H9 (cell line): Measurements from ENCODE around the gene HTRA3. TPM values are rescaled to one million over a fixed set of nuclear protein-coding genes. Genes with fewer than 3 reads are reported as not detected.

Source experiments
- DNase-seq: peaks from one replicate; pipeline ENCODE4 v3.0.0-alpha.2; 2017
- H2AFZ ChIP-seq: one replicate; pipeline ENCODE4 v1.6.1; 2013; ENCODE audit warnings: mild to moderate bottlenecking, low read length, control low read depth, moderate library complexity
- H2AK5ac ChIP-seq: 2 replicates; pipeline ENCODE4 v1.6.1; 2013; ENCODE audit warnings: low read length, control low read depth, mixed read lengths; ENCODE audit not compliant: insufficient read length
- H2BK120ac ChIP-seq: one replicate; pipeline ENCODE4 v1.6.1; 2013; ENCODE audit warnings: low read depth, mild to moderate bottlenecking, low read length, control low read depth, inconsistent platforms; ENCODE audit not compliant: poor library complexity, severe bottlenecking
- H2BK12ac ChIP-seq: 2 replicates; pipeline ENCODE4 v1.6.1; 2013; ENCODE audit warnings: low read length, control low read depth, mixed read lengths, low read depth; ENCODE audit not compliant: insufficient read length
- H2BK15ac ChIP-seq: 2 replicates; pipeline ENCODE4 v1.6.1; 2013; ENCODE audit warnings: low read depth, low read length, control low read depth
- H2BK20ac ChIP-seq: one replicate; pipeline ENCODE4 v1.6.1; 2013; ENCODE audit warnings: low read depth, mild to moderate bottlenecking, low read length, control low read depth, inconsistent platforms; ENCODE audit not compliant: poor library complexity, severe bottlenecking
- H2BK5ac ChIP-seq: 2 replicates; pipeline ENCODE4 v1.6.1; 2013; ENCODE audit warnings: low read length, control low read depth, mixed read lengths; ENCODE audit not compliant: insufficient read length
- H3K14ac ChIP-seq: 2 replicates; pipeline ENCODE4 v1.6.1; 2013; ENCODE audit warnings: low read length, control low read depth; ENCODE audit not compliant: insufficient read depth
- H3K18ac ChIP-seq: 2 replicates; pipeline ENCODE4 v1.6.1; 2013; ENCODE audit warnings: low read depth, mild to moderate bottlenecking, mixed read lengths, low read length, control low read depth; ENCODE audit not compliant: insufficient read length
- H3K23ac ChIP-seq: 2 replicates; pipeline ENCODE4 v1.6.1; 2013; ENCODE audit warnings: low read length, control low read depth, mixed read lengths, low read depth; ENCODE audit not compliant: insufficient read length
- H3K23me2 ChIP-seq: 2 replicates; pipeline ENCODE4 v1.6.1; 2013; ENCODE audit warnings: low read depth, mild to moderate bottlenecking, mixed read lengths, low read length, control low read depth; ENCODE audit not compliant: insufficient read length, poor library complexity, severe bottlenecking
- H3K27ac ChIP-seq: 2 replicates; pipeline ENCODE4 v1.5.1; 2013; ENCODE audit warnings: low read length, control low read depth, mixed read lengths, low read depth; ENCODE audit not compliant: insufficient read length
- H3K27me3 ChIP-seq: 2 replicates; pipeline ENCODE4 v1.6.1; 2013; ENCODE audit warnings: low read length, control low read depth, inconsistent platforms; ENCODE audit not compliant: insufficient read depth
- H3K4ac ChIP-seq: 2 replicates; pipeline ENCODE4 v1.6.1; 2013; ENCODE audit warnings: low read depth, mild to moderate bottlenecking, control low read depth, inconsistent platforms, low read length, moderate library complexity
- H3K4me1 ChIP-seq: 2 replicates; pipeline ENCODE4 v1.6.1; 2013; ENCODE audit warnings: low read length, control low read depth, inconsistent platforms; ENCODE audit not compliant: insufficient read depth
- H3K4me2 ChIP-seq: 2 replicates; pipeline ENCODE4 v1.6.1; 2013; ENCODE audit warnings: low read length, control low read depth, mixed read lengths; ENCODE audit not compliant: insufficient read length, insufficient read depth
- H3K56ac ChIP-seq: 2 replicates; pipeline ENCODE4 v1.6.1; 2013; ENCODE audit warnings: low read depth, mild to moderate bottlenecking, mixed read lengths, low read length, control low read depth; ENCODE audit not compliant: insufficient read length
- H3K79me1 ChIP-seq: 2 replicates; pipeline ENCODE4 v1.6.1; 2013; ENCODE audit warnings: low read depth, mild to moderate bottlenecking, moderate library complexity, low read length, control low read depth, inconsistent platforms; ENCODE audit not compliant: insufficient read depth, poor library complexity, severe bottlenecking
- H3K79me2 ChIP-seq: 2 replicates; pipeline ENCODE4 v1.6.1; 2013; ENCODE audit warnings: low read length, control low read depth, inconsistent platforms; ENCODE audit not compliant: insufficient read depth
- H3K9ac ChIP-seq: 2 replicates; pipeline ENCODE4 v1.6.1; 2013; ENCODE audit warnings: low read length, control low read depth, mixed read lengths; ENCODE audit not compliant: insufficient read length; ENCODE audit errors: extremely low read depth
- H3K9me3 ChIP-seq: one replicate; pipeline ENCODE4 v1.6.1; 2013; ENCODE audit warnings: low read depth, low read length, inconsistent platforms; ENCODE audit not compliant: control insufficient read depth
- H3T11ph ChIP-seq: one replicate; pipeline ENCODE4 v1.6.1; 2013; ENCODE audit warnings: mild to moderate bottlenecking, low read length, control low read depth, inconsistent platforms
- H4K20me1 ChIP-seq: one replicate; pipeline ENCODE4 v1.6.1; 2013; ENCODE audit not compliant: control insufficient read depth, insufficient read length, insufficient read depth
- H4K5ac ChIP-seq: 2 replicates; pipeline ENCODE4 v1.6.1; 2013; ENCODE audit warnings: low read depth, mild to moderate bottlenecking, mixed read lengths, low read length, control low read depth; ENCODE audit not compliant: insufficient read length
- H4K8ac ChIP-seq: replicated peaks from 2 replicates; pipeline ENCODE4 v1.6.1; 2013; ENCODE audit warnings: low read length, control low read depth, mixed read lengths, low read depth; ENCODE audit not compliant: insufficient read length
- H4K91ac ChIP-seq: 2 replicates; pipeline ENCODE4 v1.6.1; 2013; ENCODE audit warnings: low read depth, mild to moderate bottlenecking, moderate library complexity, mixed read lengths, low read length, control low read depth; ENCODE audit not compliant: insufficient read length
- H3K27ac Mint-ChIP-seq, 3 experiments: 2 replicates in 2 of 3; 3 replicates in 1 of 3; pipeline ENCODE4 v1.8.0; 2020 to 2021; ENCODE audit warnings: mixed read lengths in 3 of 3, mild to moderate bottlenecking in 1 of 3, moderate library complexity in 1 of 3
- H3K27me3 Mint-ChIP-seq: 2 replicates; pipeline ENCODE4 v1.8.0; 2021; ENCODE audit warnings: low read depth, mild to moderate bottlenecking, moderate library complexity, mixed read lengths
- H3K36me3 Mint-ChIP-seq, 3 experiments: 2 replicates in 2 of 3; 3 replicates in 1 of 3; pipeline ENCODE4 v1.8.0; 2020 to 2021; ENCODE audit warnings: low read depth in 3 of 3, mixed read lengths in 3 of 3; ENCODE audit not compliant: insufficient read depth in 1 of 3
- H3K4me1 Mint-ChIP-seq, 2 experiments: 2 replicates each; pipeline ENCODE4 v1.8.0; 2020; ENCODE audit warnings: mixed read lengths in 2 of 2
- H3K4me3 Mint-ChIP-seq, 2 experiments: 2 replicates in 1 of 2; 3 replicates in 1 of 2; pipeline ENCODE4 v1.8.0; 2020 to 2021; ENCODE audit warnings: mild to moderate bottlenecking in 2 of 2, mixed read lengths in 2 of 2, moderate library complexity in 1 of 2
- H3K9me3 Mint-ChIP-seq, 2 experiments: 2 replicates in 1 of 2; 3 replicates in 1 of 2; pipeline ENCODE4 v1.8.0; 2020; ENCODE audit warnings: mild to moderate bottlenecking in 2 of 2, mixed read lengths in 2 of 2, moderate library complexity in 1 of 2
- WGBS: extraction: QIAGEN DNeasy Blood & Tissue Kit; methylation state at CpG from one replicate; pipeline ENCODE4 v1.1.7; 2013; ENCODE audit warnings: missing lambda C conversion rate, low lambda C conversion rate, mixed read lengths; ENCODE audit not compliant: insufficient read length; ENCODE audit errors: extremely low coverage; 5-methylcytosine and 5-hydroxymethylcytosine counted together
- total RNA-seq: library from RNA; stranded (reverse); gene quantifications from 2 replicates; pipeline ENCODE4 v1.2.1, GENCODE V29; 2021
- TF ChIP-seq, protein P1 (sequence below): fragments of 200-600 bp; sonication (generic); conservative IDR thresholded peaks from 3 replicates; pipeline ENCODE4 v1.8.0; 2021; ENCODE audit warnings: antibody characterized with exemption, mild to moderate bottlenecking

Gene HTRA3
- total RNA-seq, 1 experiment from 2014 or later = 3.0 TPM

DNA sequence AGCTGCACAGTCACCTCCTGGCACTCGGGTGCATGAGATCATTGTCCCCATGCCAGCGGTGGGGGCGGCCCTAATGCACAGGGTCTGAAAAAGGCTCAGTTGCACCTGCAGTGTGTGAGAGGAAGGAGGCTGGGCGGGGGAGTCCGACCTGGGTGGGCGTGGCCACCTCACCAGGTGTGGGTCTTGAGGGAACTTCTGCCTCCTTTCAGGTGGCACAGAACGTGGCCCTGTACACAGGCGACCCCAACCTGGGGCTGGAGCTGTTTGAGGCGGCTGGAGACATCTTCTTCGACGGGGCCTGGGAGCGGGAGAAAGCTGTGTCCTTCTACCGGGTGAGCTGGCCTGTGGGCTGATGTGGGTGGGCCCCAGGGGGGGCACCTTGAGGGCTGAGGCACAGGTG is 34.3 kb upstream of the HTRA3 start:
- Histone ChIP-seq H3K9ac (no peak overlapping the region), H3K4me1 (no peaks in the 10 kb centered on the region)

More for the DNA sequence above, 34.3 kb upstream of the HTRA3 start:
- Histone ChIP-seq H4K91ac (no peak overlapping the region), H3K18ac (no peak overlapping the region), H2BK12ac (no peak overlapping the region), H3K27ac (no peak overlapping the region), H3K4ac (no peak overlapping the region), H2AFZ (no peak overlapping the region), H3K9me3 (no peaks in the 10 kb centered on the region), H3K27me3 (no peaks in the 10 kb centered on the region), H3T11ph (no peak overlapping the region), H2BK15ac (no peak overlapping the region), H2BK20ac (no peak overlapping the region), H4K5ac (no peak overlapping the region), H3K79me2 (no peaks in the 10 kb centered on the region), H4K8ac (no peak overlapping the region), H3K56ac (no peak overlapping the region), H2BK5ac (no peak overlapping the region), H2BK120ac (no peak overlapping the region), H3K4me2 (no peak overlapping the region), H3K23me2 (no peaks in the 10 kb centered on the region), H2AK5ac (no peak overlapping the region), H3K79me1 (no peaks in the 10 kb centered on the region), H4K20me1 (no peaks in the 10 kb centered on the region), H3K14ac (no peak overlapping the region), H3K23ac (no peak overlapping the region)
- DNase-seq = no peak
- Mint-ChIP-seq H3K36me3 (no peaks in the 10 kb centered on the region), H3K9me3 (0 out of 5 replicates have a peak, but pooled peaks cover 0 to 2% of the 10 kb centered on the region in 2 experiments), H3K4me3 (no peak overlapping the region), H3K27ac (no peak overlapping the region; a peak in 1 of 7 replicates), H3K4me1 (peaks cover 2% of the 10 kb centered on the region in 2 experiments; a peak in 1 of 4 replicates), H3K27me3 (no peaks in the 10 kb centered on the region; the same call in 1 of the 2 replicates)
- WGBS = no CpG with 5 or more reads among the region's 13 CpGs
- TF ChIP-seq, protein P1, sequence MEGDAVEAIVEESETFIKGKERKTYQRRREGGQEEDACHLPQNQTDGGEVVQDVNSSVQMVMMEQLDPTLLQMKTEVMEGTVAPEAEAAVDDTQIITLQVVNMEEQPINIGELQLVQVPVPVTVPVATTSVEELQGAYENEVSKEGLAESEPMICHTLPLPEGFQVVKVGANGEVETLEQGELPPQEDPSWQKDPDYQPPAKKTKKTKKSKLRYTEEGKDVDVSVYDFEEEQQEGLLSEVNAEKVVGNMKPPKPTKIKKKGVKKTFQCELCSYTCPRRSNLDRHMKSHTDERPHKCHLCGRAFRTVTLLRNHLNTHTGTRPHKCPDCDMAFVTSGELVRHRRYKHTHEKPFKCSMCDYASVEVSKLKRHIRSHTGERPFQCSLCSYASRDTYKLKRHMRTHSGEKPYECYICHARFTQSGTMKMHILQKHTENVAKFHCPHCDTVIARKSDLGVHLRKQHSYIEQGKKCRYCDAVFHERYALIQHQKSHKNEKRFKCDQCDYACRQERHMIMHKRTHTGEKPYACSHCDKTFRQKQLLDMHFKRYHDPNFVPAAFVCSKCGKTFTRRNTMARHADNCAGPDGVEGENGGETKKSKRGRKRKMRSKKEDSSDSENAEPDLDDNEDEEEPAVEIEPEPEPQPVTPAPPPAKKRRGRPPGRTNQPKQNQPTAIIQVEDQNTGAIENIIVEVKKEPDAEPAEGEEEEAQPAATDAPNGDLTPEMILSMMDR = no peak
